Anterior cingulate cortex (tissue), 58 donors: ENCODE results near the gene IRX3.
"Not testable (repeated sequence)": the region's sequence is repeated elsewhere in the genome, so short reads cannot be mapped to it uniquely, and the experiment has no call there.

Experiments
- DNase-seq, 58 donors: peaks; one replicate each; lab custom pipeline; 2025; lab: John Stamatoyannopoulos, UW

Gene IRX3

DNA sequence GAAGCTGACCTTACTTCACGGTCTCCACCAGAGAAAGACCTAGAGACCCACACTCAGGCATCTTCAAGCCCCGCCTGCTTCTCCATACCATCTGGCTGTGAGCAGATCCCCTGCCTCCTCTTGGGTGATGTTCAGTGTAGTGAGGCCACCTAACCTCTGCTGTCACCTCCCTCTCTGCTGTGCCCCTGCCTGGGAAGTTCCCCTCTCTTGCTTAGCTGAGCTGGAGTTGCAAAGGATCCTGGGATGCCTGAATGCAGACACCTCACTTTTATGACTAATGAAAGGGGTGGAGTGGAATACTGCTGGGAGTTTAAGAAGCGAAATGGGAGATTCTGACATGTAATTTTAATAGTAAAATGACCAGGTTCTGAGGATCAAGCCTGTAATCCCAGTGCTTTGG, 5.8 kb downstream of the IRX3 start:
- no peak for DNase-seq

DNA sequence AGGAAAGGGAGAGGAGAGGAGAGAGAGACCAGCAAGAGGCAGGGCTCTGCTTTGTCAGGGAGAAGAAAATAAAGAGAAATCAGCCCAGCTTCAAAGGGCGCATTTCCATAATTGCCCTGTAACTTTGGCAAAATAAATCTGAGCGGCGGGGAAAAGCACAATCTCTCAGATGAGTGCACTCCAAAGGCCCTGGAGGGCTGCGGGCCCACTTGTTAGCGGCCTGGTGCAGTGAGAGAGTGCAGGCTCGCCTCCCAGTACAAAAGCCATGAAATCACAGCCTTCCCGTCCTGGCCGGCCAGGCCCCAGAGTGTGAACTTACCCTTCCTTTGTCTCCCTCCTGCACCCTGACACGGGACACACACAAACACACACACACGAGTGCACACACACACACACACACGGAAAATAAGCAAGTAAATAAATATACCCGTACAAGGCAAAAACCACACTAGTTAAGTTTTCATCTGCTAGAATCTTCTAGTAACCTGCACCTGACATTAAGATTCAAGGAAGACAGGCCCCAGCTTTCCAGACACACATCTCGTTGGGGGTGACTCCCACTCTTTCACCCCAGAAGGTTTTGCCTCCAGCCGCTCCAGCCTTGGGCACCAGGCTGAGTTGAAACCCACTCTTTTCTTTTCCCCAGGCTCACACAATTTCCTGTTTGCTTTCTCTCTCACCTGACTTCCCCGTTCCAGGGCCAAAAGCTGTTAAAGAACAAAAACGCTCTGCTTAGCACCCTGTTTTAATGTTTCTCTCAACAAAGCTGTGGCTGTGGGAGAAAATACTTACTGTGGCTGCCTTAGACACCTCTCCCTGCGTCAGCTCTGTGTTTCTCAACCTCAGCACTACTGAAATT, 8.5 kb downstream of the IRX3 start:
- DNase-seq = peak in 39 of 58 donors; percentile 3 to 72 (median 29)

DNA sequence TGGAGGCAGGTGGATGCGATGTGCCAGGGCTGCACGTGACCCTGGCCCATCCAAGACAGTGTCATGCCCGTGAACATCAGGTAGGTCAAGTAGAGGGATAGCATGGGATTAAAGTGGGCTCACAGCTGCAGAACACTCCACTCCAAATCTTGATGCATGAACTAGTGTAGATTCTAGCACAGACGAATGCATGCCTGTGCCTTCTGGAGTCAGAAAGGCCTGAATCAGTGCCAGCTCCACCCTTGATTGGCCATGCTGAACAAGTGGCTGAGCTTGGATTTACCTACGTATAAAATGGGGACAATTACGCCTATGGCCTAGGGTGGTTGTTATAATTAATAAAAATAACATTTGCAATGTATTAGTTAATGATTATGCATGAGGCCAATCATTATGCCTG, 10.6 kb downstream of the IRX3 start:
- no peak for DNase-seq

DNA sequence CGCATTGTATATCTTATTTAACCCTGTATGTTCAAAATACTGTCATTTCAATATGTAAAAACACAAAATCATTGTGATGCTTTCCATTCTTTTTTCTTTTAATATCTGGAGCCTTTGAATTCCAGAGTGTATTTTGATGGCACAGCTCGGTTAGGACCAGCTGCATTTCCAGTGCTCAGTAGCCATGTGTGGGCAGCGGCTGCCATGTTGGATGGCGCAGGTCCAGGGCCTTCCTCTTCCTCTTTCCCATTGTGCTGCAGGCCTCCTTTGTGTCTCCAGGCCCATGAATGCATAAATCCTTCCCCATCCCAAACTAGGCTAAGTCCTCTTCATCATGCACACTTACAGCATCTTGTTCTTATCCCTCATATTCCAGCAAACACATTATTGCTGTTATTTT, 13.0 kb downstream of the IRX3 start:
- no peak for DNase-seq

DNA sequence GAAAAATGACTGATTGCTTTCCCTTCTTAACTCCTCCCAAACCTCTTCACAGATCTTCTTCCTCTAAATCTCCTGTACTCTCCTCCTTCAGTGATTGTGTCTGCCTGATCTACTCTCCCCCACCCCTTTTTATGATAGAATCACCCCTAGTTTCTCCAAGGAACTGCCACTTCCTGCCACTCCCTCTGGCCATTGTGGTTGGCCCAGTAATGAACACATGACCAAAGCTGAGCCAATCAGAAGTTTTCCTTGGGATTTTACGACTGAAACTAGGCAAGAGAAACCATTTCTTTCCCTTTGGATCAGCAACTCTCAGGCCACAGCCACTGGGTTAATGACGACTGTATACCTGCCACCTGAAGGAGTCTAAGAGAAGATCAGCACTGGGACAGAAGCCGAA, 15.9 kb downstream of the IRX3 start:
- no peak for DNase-seq

DNA sequence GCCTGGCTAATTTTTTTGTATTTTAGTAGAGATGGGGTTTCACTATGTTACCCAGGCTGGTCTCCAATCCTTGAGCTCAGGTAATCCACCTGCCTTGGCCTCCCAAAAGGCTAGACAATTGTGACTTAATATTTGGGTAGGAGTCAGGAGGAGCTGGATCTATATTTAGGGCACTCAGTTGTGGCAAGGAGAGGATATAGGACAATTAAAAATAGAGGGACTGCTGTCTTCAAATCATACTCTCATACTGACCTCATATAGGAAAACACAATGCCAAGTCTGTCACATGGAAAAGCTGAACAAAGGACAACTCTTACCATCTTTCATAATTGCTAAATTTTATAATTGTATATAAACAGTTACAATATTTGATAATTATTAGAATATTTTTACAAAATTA, 17.1 kb downstream of the IRX3 start:
- DNase-seq = no peak

DNA sequence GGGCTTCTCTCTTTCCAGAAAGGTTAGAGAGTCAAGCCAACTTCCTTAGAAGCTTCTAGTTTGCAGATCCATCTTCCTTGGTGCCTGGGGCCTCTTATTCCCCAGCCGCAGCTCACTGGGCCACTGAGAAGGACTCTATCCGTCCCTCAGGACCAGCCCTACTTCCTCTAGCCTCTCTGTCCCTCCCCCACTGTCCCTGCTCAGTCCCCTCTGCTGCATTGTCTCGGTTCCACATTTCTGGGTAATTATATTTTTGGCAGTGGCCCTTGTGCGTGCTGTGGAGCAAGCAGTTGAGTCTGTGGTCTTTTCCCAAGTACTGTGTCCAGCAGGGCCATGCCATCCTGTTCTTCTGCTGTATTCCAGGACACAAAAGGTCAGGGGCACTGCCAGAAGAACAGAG, 17.8 kb downstream of the IRX3 start:
- no peak for DNase-seq

DNA sequence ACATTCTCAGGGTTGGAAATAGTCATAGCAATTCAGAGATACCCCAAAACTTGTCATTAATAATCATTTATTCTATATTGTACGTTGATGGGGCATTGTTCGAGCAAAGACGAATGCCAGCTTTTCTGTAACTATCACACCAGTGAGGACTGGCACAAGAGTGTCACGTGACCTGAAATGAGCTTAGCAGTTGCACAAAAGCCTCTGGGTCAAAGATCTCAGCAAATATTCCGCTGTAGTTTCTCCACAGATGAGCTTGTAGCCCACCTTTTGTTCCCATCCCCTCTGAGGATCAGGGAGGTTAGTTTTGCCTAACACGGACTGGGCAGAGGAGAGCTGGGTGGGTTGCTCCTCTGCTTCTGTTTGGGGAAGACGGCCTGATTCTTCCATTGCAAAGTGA, 18.2 kb downstream of the IRX3 start:
- DNase-seq = no peak

DNA sequence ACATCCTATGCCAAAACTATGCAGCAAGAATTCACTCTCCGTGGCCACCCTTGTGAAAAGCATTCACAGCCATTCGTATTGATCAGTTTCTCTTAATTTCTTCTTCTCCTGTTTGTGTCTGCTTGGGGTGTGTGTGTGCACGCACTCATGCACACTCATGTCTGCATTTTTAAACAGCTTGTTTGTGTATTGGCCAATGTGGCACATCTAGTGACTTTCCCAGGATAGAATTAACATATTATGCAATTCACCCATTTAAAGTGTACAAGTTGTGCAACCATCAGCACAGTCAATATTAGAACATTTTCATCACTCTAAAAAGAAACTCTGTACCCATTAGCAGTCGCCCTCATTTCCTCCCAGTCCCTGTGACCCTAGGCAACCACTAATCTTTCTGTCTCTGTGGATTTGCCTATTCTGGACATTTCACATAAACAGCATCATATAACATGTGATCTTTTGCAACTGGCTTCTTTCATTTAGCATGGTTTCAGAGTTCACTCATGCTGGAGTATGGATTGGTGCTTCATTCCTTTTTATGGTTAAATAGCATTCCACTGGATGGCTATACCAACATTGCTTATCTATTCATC, 20.1 kb downstream of the IRX3 start:
- no peak for DNase-seq

DNA sequence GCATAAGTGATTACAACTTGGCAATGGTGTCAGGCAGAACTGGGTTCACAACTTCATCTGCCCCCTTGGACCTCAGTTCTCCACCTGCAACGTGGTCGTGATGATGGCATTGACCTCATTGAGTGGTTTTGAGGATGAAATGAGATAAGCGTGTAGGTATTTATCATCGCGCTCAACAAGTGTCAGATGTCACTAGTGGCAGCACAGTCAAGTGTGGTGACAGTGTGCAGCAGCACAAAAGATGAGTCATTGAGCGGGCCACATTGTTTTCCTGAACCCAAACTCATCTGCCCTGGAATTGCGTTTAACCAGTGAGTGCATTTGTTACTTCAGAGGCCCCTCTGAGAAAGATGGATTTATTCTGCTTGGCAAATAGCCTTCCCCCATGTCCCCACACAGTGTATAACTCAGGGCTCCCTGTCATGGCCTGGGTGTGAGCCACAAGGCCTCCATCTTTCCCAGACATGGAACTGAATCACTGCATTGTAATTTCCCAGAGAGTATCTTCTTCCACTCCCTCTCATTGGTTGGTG, 20.9 kb downstream of the IRX3 start:
- no peak for DNase-seq

DNA sequence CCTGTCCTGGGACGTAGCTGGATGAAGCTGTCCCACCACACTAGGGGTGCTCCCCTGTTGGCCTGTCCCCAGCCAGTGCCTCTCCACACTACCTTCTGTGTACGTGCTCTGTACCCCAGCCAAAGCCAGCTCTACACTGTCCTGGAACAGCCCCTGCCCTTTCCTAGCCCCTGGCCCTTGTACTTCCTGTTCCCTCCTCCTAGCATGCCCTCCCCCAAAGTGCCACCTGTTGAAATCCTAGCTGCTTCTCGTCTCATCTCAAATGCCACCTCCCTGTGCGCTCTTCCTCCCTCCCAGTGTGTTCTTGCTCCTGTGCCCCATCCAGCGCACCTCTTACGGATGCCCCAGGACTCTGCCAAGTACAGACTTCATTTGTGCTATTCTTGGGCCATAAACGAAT, 33.5 kb downstream of the IRX3 start:
- DNase-seq = no peak

DNA sequence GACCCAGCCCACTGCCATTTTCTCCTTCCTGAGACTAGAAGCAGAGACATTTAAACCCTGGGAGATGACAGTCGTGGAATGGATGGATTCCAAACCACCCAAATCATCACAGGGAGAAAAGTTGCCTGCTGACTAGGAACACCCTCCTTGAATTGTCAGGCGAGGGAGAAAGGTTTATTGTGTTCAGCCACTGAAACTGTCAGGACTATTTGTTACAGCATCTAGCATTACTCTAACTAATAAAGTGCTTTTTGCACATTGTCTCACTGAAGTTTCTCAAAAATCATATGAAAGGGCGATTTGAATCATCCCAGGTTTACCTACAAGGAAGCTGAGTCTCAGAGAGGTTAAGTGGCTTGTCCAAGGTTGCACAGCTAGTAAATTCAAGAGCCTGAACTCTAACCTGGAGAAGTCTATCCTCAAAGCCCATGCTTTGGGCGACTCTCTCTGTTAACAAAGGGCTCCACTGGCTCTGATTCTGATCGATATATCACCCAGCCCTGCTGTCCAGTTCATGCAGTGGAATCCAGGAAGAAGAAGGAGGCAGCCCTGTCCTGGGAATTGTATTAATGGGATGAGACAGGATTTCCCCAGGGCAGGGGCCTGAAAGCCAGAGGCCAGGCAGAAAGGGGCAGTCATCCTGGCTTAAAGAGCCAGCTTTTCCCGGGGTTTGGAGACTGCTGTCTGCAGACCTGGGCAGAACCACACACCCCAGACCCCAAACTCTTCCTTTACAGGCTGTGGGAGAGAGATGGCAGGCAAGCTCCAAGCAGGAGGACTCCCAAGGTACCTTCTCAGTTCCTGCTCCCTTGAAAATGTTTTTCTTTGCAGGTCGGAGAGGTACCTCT, 37.5 kb downstream of the IRX3 start:
- DNase-seq = no peak

DNA sequence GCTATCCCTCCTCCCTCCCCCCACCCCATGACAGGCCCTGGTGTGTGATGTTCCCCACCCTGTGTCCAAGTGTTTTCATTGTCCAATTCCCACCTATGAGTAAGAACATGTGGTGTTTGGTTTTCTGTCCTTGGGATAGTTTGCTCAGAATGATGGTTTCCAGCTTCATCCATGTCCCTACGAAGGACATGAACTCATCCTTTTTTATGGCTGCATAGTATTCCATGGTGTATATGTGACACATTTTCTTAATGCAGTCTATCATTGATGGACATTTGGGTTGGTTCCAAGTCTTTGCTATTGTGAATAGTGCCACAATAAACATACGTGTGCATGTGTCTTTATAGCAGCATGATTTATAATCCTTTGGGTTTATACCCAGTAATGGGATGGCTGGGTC, 38.9 kb downstream of the IRX3 start:
- DNase-seq = not testable (repeated sequence)

DNA sequence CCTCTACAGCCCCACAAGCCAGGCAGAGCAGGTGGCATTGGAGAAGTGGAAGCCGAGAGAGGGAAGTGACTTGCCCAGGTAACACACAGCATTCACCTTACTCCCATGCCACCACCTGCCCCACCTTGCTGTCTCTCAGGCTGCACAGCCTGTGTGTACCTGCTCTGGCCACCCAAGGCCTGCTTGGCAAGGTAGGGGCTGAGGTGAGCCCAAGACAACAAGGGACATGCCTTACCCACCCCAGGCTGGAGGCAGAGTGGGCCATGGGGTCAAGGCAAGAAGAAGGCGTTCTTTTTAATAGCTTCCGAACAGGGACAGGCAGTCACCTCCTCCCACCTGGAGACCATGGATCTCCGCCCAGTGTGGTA, 40.1 kb downstream of the IRX3 start:
- DNase-seq = no peak

DNA sequence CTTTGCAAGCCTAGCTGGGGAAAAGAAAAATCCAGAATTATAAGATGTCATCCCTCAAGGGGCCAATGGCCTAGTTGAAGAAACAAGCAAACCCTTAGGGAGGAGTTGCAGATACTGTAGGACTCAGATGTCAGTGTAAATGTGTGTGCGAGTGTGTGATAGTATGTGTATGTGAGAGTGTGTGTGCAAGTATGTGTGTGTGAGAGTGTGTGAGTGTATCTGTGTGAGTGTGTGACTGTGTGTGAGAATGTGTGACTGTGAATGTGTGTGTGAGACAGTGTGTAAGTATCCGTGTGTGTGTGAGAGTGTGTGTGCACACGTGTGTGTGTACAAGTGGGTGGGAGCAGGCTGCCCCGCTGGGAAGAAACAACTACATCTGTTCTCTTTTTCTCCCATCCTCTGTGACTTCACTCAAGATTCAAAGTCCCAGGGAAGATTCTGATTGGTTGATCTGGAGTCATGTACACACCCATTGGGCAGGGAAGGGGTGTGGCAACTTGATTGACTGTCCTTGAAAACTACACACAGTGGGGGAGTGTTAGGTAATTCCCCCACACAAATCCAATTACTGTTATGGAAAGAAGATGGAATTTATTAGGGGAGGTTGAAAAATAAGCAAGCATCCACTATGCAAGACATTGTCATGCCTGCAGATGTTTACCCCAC, 40.7 kb downstream of the IRX3 start:
- DNase-seq = no peak

DNA sequence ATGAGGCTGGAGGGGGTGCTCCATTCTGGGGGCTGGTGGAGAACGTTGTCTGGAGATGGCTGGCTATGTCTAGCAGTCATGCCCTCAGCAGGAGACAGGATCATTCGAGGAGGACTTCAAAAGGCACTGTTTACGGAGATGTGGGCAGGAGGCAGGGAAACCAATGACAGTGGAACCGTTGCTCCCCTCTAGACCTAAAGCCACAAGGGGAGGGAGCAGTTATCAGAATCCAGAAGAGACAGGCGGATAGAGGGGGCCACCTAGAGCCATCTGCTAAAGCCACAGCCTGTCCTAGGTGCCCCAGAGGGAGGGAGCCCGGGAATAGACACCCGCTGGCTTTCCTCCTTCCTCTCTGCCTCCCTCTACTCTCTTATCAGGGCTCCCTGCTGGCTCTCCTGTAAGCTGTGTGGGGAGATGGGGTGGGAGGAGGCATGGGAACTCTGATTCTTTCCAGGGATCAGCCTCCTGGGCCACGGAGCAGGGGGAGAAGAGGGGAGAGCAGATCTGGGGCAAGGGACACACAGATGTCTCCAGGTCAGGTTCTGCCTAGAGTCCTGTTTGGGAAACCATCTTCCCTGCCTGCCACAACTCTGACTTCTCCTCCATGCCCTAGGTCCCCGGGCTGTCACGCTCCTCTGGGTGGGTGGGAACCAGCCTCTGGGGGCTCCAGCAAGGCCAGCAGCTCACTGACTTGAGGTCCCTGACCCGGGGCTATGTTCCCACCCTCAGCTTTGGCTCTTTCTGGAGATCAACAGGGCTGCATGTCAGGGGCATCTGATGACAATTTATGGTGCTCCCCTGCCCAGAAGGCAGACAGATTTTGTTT, 42.3 kb downstream of the IRX3 start:
- DNase-seq = no peak

DNA sequence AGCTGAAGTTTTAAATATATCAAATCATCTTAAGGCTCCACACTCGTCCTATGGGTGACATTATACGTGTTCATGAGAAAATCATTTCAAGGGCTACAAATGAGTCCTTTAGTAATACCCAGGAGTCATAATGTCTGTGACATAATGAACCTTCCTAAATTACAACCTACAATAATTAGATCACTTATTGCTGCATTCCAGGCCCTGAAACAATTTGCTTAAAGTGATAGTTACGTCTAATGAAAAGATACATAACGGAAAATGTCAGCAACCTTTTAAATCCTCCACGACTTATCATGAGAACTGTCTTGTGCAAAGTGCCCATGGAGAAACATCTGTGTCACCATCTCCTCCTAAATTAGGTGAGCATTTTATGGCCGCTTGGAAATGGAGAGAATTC, 43.4 kb downstream of the IRX3 start:
- no peak for DNase-seq

DNA sequence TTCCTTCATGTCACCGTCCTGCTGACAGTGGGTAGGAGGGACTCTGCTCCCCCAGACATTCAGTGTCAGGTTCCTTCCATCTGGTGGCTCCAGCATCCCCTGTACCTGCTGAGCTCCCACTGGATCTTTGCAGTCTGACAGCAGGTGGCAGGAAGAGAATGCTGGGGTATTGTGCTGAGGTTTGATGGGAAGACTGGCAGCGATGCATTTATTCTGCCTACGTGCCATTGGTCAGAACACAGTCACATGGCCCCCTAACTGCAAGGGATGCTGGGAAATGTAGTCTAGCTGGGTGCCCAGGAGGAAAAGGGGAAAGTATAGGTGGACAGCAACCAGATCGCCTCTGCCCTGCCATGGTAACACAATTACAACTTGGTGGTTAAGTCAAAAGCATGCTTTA, 44.4 kb downstream of the IRX3 start:
- peak in 5 of 58 donors; percentile 1 to 17 (median 13) for DNase-seq

DNA sequence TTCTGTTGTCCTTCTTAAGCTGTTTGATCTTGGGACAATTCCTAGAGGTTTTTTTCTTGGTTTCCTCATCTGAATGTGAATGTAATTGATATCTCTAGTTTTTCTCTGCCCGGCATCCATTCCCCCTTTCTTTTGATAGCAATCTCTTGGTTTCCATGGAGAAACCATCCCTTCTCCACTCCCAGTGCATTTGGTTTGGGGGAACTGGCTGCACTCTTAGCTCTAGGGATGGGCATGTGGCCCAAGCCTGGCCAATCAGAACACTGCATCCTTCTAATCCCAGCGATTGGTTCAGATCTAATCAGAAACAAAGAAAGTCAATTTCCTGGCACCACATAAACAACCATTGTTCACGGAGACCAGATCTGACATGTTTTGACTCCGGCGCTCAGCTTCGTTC, 45.1 kb downstream of the IRX3 start:
- DNase-seq = peak in 2 of 58 donors; percentile 3 to 19
